Smooth muscle cell (in vitro differentiated cells): ENCODE measurements around the gene CCM2. TPM values are rescaled to one million over a fixed set of nuclear protein-coding genes. Genes with fewer than 3 reads are reported as not detected.

ENCODE experiments used
- DNase-seq: peaks from one replicate; lab custom pipeline; 2025; ENCODE audit not compliant: unreplicated experiment; lab: John Stamatoyannopoulos, UW
- H2AFZ ChIP-seq: fragments of 200-600 bp; sonication (generic); 2 replicates; pipeline ENCODE4 v1.6.0; 2016; ENCODE audit warnings: antibody characterized with exemption, low read depth, mild to moderate bottlenecking
- H3F3A ChIP-seq: fragments of 200-600 bp; sonication (generic); 2 replicates; pipeline ENCODE4 v1.6.0; 2017; ENCODE audit warnings: antibody characterized with exemption, low read depth
- H3K27ac ChIP-seq: fragments of 200-600 bp; sonication (generic); 2 replicates; pipeline ENCODE4 v1.5.1; 2016; ENCODE audit warnings: low read depth, mild to moderate bottlenecking
- H3K27me3 ChIP-seq: fragments of 200-600 bp; sonication (generic); 2 replicates; pipeline ENCODE4 v1.6.1; 2016; ENCODE audit warnings: low read depth, mild to moderate bottlenecking
- H3K36me3 ChIP-seq: fragments of 200-600 bp; sonication (generic); 2 replicates; pipeline ENCODE4 v1.5.1; 2016; ENCODE audit warnings: low read depth
- H3K4me1 ChIP-seq: fragments of 200-600 bp; sonication (generic); 2 replicates; pipeline ENCODE4 v1.5.1; 2016; ENCODE audit warnings: low read depth
- H3K4me2 ChIP-seq: fragments of 200-600 bp; sonication (generic); 2 replicates; pipeline ENCODE4 v1.6.0; 2016; ENCODE audit warnings: mild to moderate bottlenecking
- H3K4me3 ChIP-seq: fragments of 200-600 bp; sonication (generic); 2 replicates; pipeline ENCODE4 v1.5.1; 2016; ENCODE audit warnings: mild to moderate bottlenecking
- H3K79me2 ChIP-seq: fragments of 200-600 bp; sonication (generic); 2 replicates; pipeline ENCODE4 v1.6.0; 2016; ENCODE audit warnings: low read depth, mild to moderate bottlenecking
- H3K9ac ChIP-seq: fragments of 200-600 bp; sonication (generic); 2 replicates; pipeline ENCODE4 v1.6.0; 2016; ENCODE audit warnings: low read depth
- H3K9me3 ChIP-seq: fragments of 200-600 bp; sonication (generic); replicated peaks from 2 replicates; pipeline ENCODE4 v1.5.1; 2016; ENCODE audit warnings: low read depth
- H4K20me1 ChIP-seq: fragments of 200-600 bp; sonication (generic); 2 replicates; pipeline ENCODE4 v1.6.0; 2016; ENCODE audit warnings: low read depth
- CTCF ChIP-seq: fragments of 200-600 bp; sonication (generic); IDR thresholded peaks from 2 replicates; pipeline ENCODE4 v1.5.1; 2017; ENCODE audit warnings: borderline replicate concordance, mild to moderate bottlenecking, antibody characterized with exemption; ENCODE audit not compliant: insufficient read depth, poor library complexity, severe bottlenecking
- WGBS: methylation state at CpG from one replicate; pipeline ENCODE4 v1.1.7; 2016; ENCODE audit warnings: low lambda C conversion rate; 5-methylcytosine and 5-hydroxymethylcytosine counted together
- polyA plus RNA-seq: library from polyadenylated mRNA; unstranded; fragments of >200 nt; fragmentation: Nextera tagmentation; extraction: Ambion mirVana; gene quantifications from 2 replicates; pipeline ENCODE4 v1.2.1, GENCODE V29; 2016
- total RNA-seq: library from RNA; depleted of rRNA; stranded (reverse); fragments of >200 nt; gene quantifications from 2 replicates; pipeline ENCODE4 v1.2.3, GENCODE V29; 2014

The CCM2 gene
- total and polyA plus RNA-seq, 2 experiments from 2014 or later: 32.6 to 85.5 TPM

GRCh38 chr7:45104844-45105587, 105.0 kb downstream of the CCM2 start:
- Histone ChIP-seq H3K27me3 (no peaks in the 10 kb centered on the region), H3F3A (no peaks in the 10 kb centered on the region), H3K9me3 (no peaks in the 10 kb centered on the region), H3K36me3 (peaks cover 8% of the 10 kb centered on the region), H3K4me3 (no peak overlapping the region), H3K79me2 (peaks cover 19% of the 10 kb centered on the region), H3K9ac (no peak overlapping the region), H4K20me1 (peaks cover 30% of the 10 kb centered on the region), H2AFZ (no peak overlapping the region), H3K27ac (no peak overlapping the region), H3K4me2 (no peak overlapping the region), H3K4me1 (peaks cover 1% of the 10 kb centered on the region)
- DNase-seq: no peak
- TF ChIP-seq CTCF: no peak
- WGBS: over 99% methylated on average over 12 of the region's 12 CpGs

- H3F3A ChIP-seq: no peaks in the 10 kb centered on the region
- no peak overlapping the region for H3K4me3 ChIP-seq
- peaks cover 8% of the 10 kb centered on the region for H3K4me1 ChIP-seq
- H3K9ac ChIP-seq: no peak overlapping the region
- peaks cover 30% of the 10 kb centered on the region for H4K20me1 ChIP-seq
- 94% methylated on average over 8 of the region's 8 CpGs for whole genome bisulfite sequencing
- H2AFZ ChIP-seq: no peak overlapping the region
- peaks cover 26% of the 10 kb centered on the region for H3K79me2 ChIP-seq
- H3K36me3 ChIP-seq: peaks cover 8% of the 10 kb centered on the region
- H3K9me3 ChIP-seq: no peaks in the 10 kb centered on the region
- H3K27ac ChIP-seq: no peak overlapping the region
- H3K4me2 ChIP-seq: no peak overlapping the region
- no peak for DNase-seq
- H3K27me3 ChIP-seq: no peaks in the 10 kb centered on the region
- TF ChIP-seq CTCF: no peak
These were observed 105.7 kb downstream of the CCM2 start for GRCh38 chr7:45105588-45106188.

GRCh38 chr7:45106820-45107219, 106.8 kb downstream of the CCM2 start:
- Histone ChIP-seq H4K20me1 (peaks cover 30% of the 10 kb centered on the region), H3K27me3 (no peaks in the 10 kb centered on the region), H3K4me2 (no peak overlapping the region), H3K9ac (no peak overlapping the region), H3K4me3 (no peak overlapping the region), H2AFZ (no peak overlapping the region), H3K9me3 (no peaks in the 10 kb centered on the region), H3K4me1 (peaks cover 9% of the 10 kb centered on the region), H3K27ac (no peak overlapping the region), H3K36me3 (peaks cover 8% of the 10 kb centered on the region), H3K79me2 (peaks cover 31% of the 10 kb centered on the region), H3F3A (no peaks in the 10 kb centered on the region)
- DNase-seq: no peak
- WGBS: 75% methylated on average over 8 of the region's 8 CpGs
- no peak for TF ChIP-seq CTCF

DNA sequence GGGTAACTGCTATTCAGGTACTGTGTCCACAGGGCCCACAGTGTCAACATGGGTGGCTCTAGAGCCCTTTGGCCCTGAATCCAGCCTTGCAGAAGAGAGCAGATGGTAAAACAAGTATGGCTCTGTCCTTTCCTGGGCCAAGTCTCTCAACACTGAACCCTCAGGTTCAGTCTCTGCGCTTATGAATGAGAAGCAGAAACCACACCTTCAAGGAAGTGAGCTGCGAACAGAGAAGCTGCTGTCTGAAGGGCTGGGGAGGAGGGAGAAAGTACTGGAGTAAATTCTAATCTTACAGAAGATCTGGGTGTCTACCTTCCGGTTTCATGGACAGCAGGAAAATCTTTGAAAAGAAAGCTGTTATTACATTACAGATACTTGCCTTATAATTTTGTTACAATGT, 107.4 kb downstream of the CCM2 start:
- Histone ChIP-seq H3K27ac (no peak overlapping the region), H3K36me3 (peaks cover 8% of the 10 kb centered on the region), H3K27me3 (no peaks in the 10 kb centered on the region), H3F3A (no peaks in the 10 kb centered on the region), H4K20me1 (peaks cover 30% of the 10 kb centered on the region), H2AFZ (no peak overlapping the region), H3K9ac (no peak overlapping the region), H3K79me2 (peaks cover 31% of the 10 kb centered on the region), H3K4me3 (no peak overlapping the region), H3K9me3 (no peaks in the 10 kb centered on the region), H3K4me2 (no peak overlapping the region), H3K4me1 (peaks cover 9% of the 10 kb centered on the region)
- 90% methylated on average over 3 of the region's 3 CpGs for WGBS
- TF ChIP-seq CTCF: no peak
- no peak for DNase-seq
